Ascending aorta (tissue), 2 donors: ENCODE results near the gene NTHL1. TPM values are rescaled to one million over a fixed set of nuclear protein-coding genes. Genes with fewer than 3 reads are reported as not detected.

Source experiments
- DNase-seq, 2 donors: peaks; one replicate each; pipeline ENCODE4 v3.0.0-alpha.2; 2019; ENCODE audit warnings: low spot score in 2 of 2
- H3K27ac ChIP-seq, 2 donors: fragments of 200-600 bp; sonication (generic); one replicate each; pipeline ENCODE4 v1.5.1; 2016 to 2017; ENCODE audit warnings: mild to moderate bottlenecking in 1 of 2
- H3K27me3 ChIP-seq: fragments of 200-600 bp; sonication (generic); one replicate; pipeline ENCODE4 v1.5.1; 2017
- H3K36me3 ChIP-seq, 2 donors: fragments of 200-600 bp; sonication (generic); one replicate each; pipeline ENCODE4 v1.5.1; 2016
- H3K4me1 ChIP-seq, 2 donors: fragments of 200-600 bp; sonication (generic); one replicate each; pipeline ENCODE4 v1.5.1; 2016 to 2017; ENCODE audit warnings: mild to moderate bottlenecking in 1 of 2
- H3K4me3 ChIP-seq, 2 donors: fragments of 200-600 bp; sonication (generic); one replicate each; pipeline ENCODE4 v1.5.1; 2016 to 2017; ENCODE audit warnings: mild to moderate bottlenecking in 1 of 2
- H3K9me3 ChIP-seq, 2 donors: fragments of 200-600 bp; sonication (generic); one replicate each; pipeline ENCODE4 v1.5.1; 2016
- CTCF ChIP-seq, 3 experiments: fragments of 200-600 bp in 2 of 3; fragments of 450-650 bp in 1 of 3; sonication (generic) in 2 of 3; IDR thresholded peaks; one replicate each; pipeline ENCODE4 v1.5.1; 2016 to 2019; ENCODE audit warnings: antibody characterized with exemption in 3 of 3, mild to moderate bottlenecking in 1 of 3, moderate library complexity in 1 of 3
- intact Hi-C: fragments of 100-400 bp; cut with DNase I; formaldehyde crosslinking; loops from one replicate; pipeline ENCODE4 v1.15.1; 2023
- total RNA-seq: library from RNA; depleted of rRNA; stranded (reverse); fragments of >200 nt; gene quantifications from one replicate; pipeline ENCODE4 v1.1.0, GENCODE V29; 2016

The NTHL1 gene
- total RNA-seq, 1 donor from 2014 or later = 59.5 TPM

DNA sequence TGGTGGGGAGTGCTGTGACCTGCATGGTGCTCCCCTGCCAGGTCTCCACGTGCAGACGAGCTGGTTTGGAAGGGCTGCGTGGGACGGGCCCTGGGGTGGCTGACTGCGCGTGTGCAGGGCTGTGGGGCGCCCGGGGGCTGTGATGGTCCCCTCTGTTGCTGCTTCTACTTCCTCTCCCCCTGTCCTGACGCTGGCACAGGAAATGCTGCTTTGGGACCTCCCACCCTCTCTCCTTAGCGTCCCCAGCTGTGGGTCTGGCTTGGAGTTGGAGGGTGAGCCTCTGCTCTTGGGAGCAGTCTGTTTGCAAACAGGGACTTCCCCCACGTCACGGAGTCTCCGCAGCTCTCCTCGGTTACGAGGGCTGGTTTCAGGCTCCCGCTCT, 35.3 kb upstream of the NTHL1 start:
- Histone ChIP-seq H3K27me3 (no peaks in the 10 kb centered on the region), H3K36me3 (peaks cover 60 to 80% of the 10 kb centered on the region in 2 donors), H3K27ac (no peak overlapping the region), H3K9me3 (no peaks in the 10 kb centered on the region), H3K4me1 (no peaks in the 10 kb centered on the region), H3K4me3 (no peak overlapping the region)
- no peak for TF ChIP-seq CTCF (IDR thresholded peaks at IDR 0.05)
- DNase-seq = no peak
- intact Hi-C loops = no loop called here

DNA sequence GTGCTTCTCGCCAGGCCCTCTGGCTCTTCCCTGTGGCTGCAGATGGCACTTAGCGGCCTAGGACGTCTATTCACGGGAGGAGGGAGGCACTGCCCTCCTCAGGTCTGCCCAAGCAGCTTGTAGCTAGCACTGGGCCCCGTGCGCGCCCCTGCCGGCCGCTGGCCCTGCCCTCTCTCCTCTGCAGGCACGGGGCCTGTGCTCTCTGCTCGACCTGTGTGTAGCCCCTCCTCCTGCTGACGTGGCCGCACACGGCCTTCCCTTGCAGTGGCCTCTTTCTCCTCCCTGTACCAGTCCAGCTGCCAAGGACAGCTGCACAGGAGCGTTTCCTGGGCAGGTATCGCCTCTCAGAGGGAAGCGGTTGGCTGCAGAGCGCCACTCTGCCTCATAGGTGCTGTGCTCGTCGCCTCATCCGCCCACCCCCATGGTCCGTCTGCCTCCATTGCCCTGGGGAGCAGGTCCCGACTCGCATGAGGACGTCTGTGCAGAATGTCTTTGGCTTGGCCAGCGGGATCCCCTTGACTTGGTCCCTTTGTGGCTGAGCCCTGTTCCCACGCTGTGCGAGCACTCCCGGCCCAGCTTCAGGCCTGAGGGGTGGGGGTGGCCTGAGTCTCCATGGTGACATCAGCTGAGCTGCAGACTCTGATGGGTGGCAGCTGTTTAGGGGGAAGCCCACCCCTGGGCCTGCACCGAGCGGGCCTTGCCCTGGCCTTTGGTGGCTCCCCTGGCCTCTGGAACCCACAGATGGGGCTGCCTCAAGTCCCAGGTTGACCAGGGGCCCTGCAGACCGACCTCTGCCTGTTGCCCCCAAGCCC, 34.7 kb upstream of the NTHL1 start:
- Histone ChIP-seq H3K4me3 (no peak overlapping the region), H3K36me3 (peaks cover 61 to 80% of the 10 kb centered on the region in 2 donors), H3K27ac (no peak overlapping the region), H3K4me1 (no peaks in the 10 kb centered on the region), H3K9me3 (no peaks in the 10 kb centered on the region), H3K27me3 (no peaks in the 10 kb centered on the region)
- DNase-seq = no peak
- TF ChIP-seq CTCF (IDR thresholded peaks at IDR 0.05) = no peak
- intact Hi-C loops = no loop called here

DNA sequence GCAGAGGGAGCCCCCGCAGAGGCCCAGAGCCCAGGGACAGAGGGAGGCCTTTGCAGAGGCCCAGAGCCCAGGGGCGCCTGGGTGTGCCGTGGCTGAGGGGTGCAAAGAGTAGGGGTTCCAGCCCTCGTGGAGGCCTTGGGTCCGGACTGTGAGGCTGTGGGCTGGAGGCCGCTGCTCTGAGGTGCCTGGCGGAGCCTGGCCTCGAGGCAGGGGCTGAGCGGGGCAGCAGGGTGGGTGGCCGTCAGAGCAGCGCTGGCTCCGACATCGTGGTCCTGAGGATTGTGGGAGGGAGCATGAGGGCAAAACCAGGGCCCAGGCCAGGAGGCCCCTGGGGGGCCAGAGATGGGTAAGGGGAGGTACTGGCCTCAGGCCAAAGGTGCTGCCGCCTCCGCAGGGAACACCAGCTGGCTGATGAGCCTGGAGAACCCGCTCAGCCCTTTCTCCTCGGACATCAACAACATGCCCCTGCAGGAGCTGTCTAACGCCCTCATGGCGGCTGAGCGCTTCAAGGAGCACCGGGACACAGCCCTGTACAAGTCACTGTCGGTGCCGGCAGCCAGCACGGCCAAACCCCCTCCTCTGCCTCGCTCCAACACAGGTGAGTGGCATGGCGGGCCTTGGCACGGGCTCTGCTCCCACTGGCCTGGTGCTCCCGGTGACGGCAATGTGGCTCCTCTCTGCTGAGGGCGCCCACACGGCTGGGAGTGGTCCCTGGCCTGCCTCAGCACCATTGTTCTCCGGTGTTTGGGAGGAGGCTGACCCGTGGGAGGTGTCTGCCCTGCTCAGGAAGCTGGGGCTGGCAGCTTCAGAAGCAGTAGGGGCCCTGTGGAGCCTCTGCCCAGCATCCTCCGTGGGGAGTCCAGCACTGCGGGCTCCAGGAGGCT, 33.8 kb upstream of the NTHL1 start:
- Histone ChIP-seq H3K36me3 (peaks cover 62 to 83% of the 10 kb centered on the region in 2 donors), H3K27ac (no peak overlapping the region), H3K4me3 (no peak overlapping the region), H3K4me1 (no peaks in the 10 kb centered on the region), H3K27me3 (no peaks in the 10 kb centered on the region), H3K9me3 (no peaks in the 10 kb centered on the region)
- no peak for DNase-seq
- no peak for TF ChIP-seq CTCF (IDR thresholded peaks at IDR 0.05)
- intact Hi-C loops = no loop called here

DNA sequence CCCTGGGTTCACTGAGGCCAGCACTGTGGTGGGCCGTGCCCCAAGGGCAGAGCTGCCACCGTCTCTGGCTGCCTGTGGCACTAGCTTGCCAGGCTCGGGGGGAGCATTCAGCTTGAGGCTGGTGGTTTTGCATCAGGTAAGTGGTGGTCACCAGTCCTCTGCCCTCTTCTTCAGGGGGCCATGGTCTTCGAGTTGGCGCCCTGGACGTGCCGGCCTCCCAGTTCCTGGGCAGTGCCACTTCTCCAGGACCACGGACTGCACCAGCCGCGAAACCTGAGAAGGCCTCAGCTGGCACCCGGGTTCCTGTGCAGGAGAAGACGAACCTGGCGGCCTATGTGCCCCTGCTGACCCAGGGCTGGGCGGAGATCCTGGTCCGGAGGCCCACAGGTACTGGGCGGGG, 32.4 kb upstream of the NTHL1 start:
- H3K9me3 ChIP-seq = no peaks in the 10 kb centered on the region
- intact Hi-C loops = no loop called here
- no peak overlapping the region for H3K27ac ChIP-seq
- H3K27me3 ChIP-seq = no peaks in the 10 kb centered on the region
- H3K4me3 ChIP-seq = no peak overlapping the region
- peaks cover 56 to 83% of the 10 kb centered on the region in 2 donors for H3K36me3 ChIP-seq
- no peak for TF ChIP-seq CTCF (IDR thresholded peaks at IDR 0.05)
- no peaks in the 10 kb centered on the region for H3K4me1 ChIP-seq
- DNase-seq = no peak

DNA sequence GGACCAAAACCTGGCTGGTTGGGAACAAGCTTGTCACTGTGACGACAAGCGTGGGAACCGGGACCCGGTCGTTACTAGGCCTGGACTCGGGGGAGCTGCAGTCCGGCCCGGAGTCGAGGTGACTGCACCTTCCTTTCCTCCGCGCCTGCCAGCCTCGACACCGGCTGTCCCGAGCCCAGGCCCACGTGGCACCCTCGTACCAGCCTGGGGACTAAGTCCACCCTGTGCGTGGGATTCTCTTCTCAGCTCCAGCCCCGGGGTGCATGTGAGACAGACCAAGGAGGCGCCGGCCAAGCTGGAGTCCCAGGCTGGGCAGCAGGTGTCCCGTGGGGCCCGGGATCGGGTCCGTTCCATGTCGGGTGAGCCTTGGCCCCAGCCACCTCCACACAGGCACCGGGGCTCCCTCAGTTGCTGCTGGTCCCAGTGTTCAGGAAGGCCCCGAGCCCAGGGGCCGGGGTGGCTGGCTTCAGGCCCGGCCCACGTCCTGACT, 31.7 kb upstream of the NTHL1 start:
- TF ChIP-seq CTCF (IDR thresholded peaks at IDR 0.05) = no peak
- intact Hi-C loops = no loop called here
- DNase-seq = no peak
- Histone ChIP-seq H3K36me3 (peaks cover 56 to 86% of the 10 kb centered on the region in 2 donors), H3K4me1 (no peaks in the 10 kb centered on the region), H3K27me3 (no peaks in the 10 kb centered on the region), H3K27ac (no peak overlapping the region), H3K9me3 (no peaks in the 10 kb centered on the region), H3K4me3 (no peak overlapping the region)
